Left lung (tissue), 10 donors: ENCODE results near the gene ALDH3A1. TPM values are rescaled to one million over a fixed set of nuclear protein-coding genes. Genes with fewer than 3 reads are reported as not detected.

ENCODE experiments used
- ATAC-seq: fragments of 200-7000 bp; cut with Tn5 transposase; one replicate; pipeline ENCODE4 v1.9.1; 2020; ENCODE audit warnings: moderate library complexity
- DNase-seq, 4 donors: peaks; one replicate each; pipeline ENCODE4 v3.0.0-alpha.2; 2013 to 2020
- H3K27ac ChIP-seq, 2 donors: fragments of 200-600 bp; sonication (generic) in 1 of 2; one replicate each; pipeline versions ENCODE4 v1.5.0 to v1.8.0; 2020 to 2021
- H3K27me3 ChIP-seq, 2 donors: fragments of 200-600 bp; sonication (generic) in 1 of 2; one replicate each; pipeline versions ENCODE4 v1.5.0 to v1.8.0; 2020 to 2021
- H3K36me3 ChIP-seq, 2 donors: fragments of 200-600 bp; sonication (generic) in 1 of 2; one replicate each; pipeline versions ENCODE4 v1.5.0 to v1.8.0; 2020 to 2021
- H3K4me1 ChIP-seq, 2 donors: fragments of 200-600 bp; one replicate each; pipeline ENCODE4 v1.8.0; 2021
- H3K4me3 ChIP-seq, 2 donors: fragments of 200-600 bp; sonication (generic) in 1 of 2; one replicate each; pipeline versions ENCODE4 v1.5.0 to v1.8.0; 2020 to 2021; ENCODE audit warnings: mild to moderate bottlenecking in 1 of 2
- H3K9me3 ChIP-seq, 2 donors: fragments of 200-600 bp; sonication (generic) in 1 of 2; one replicate each; pipeline versions ENCODE4 v1.5.0 to v1.8.0; 2020 to 2021
- CTCF ChIP-seq, 2 donors: fragments of 200-600 bp; sonication (generic) in 1 of 2; IDR thresholded peaks; one replicate each; pipeline versions ENCODE4 v1.5.0 to v1.8.0; 2021; ENCODE audit warnings: antibody characterized with exemption in 2 of 2
- intact Hi-C, 2 donors: fragments of 100-400 bp; cut with DNase I; formaldehyde crosslinking; loops; one replicate each; pipeline versions ENCODE4 v1.11.2 to v1.14.2; 2022
- polyA plus RNA-seq, 6 donors: library from polyadenylated mRNA; unstranded; fragments of 120-200 nt; gene quantifications; one replicate each; pipeline ENCODE4 v1.2.1, GENCODE V29; 2013; ENCODE audit not compliant: insufficient read length in 6 of 6
- total RNA-seq, 2 donors: library from RNA; stranded (reverse); fragmentation: NEBNext Ultra II Directional; extraction: Animal tissue kit (Norgen Biotek cat#: 25700); gene quantifications; one replicate each; pipeline ENCODE4 v1.2.1, GENCODE V29; 2021
- donor health status: DM: no; HTN: yes; CAD: no.
- donor health status: DM: no; HTN: no; CAD: no.

Gene ALDH3A1
- total and polyA plus RNA-seq, 8 donors = 0.41 to 4.7 (median 0.68) TPM

DNA sequence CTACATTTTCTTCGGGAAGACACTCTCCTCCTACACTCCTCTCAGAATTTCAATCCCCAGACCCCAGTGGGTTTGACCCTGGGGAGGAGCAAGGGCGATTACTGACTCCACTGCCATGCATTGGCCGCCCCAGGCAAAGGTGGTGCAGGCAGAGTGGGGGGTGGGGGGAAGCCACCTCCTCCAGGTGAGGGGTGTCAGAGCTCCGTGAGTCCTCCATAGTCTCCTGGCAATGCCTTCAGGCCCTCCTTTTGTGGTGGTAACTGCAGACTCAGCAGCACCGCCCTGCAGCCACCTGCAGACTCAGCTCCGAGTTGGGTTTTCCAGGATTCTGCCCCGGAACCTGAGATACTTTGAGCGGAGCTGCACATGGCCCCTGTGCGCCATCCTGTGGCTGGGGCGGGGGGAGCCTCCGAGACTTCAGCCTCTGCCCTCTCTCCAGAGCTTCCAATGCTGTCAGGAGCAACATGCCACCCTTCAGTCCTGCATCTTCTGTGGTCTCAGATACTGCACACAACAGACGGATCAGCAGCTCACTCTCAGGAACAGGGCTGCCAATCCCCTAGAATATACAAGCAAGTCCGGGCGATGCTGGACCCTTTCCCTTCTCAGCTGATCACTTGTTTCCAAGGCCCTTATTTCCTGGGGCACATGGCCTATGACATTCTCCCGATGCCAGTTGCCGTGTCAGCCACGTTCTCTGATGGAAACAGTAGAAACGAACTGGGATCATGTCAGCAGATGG lies 29.3 kb downstream of the ALDH3A1 start:
- Histone ChIP-seq H3K27ac (no peak overlapping the region), H3K27me3 (no peaks in the 10 kb centered on the region), H3K36me3 (no peaks in the 10 kb centered on the region), H3K4me1 (peaks cover 3 to 5% of the 10 kb centered on the region in 2 donors), H3K4me3 (no peak overlapping the region), H3K9me3 (no peaks in the 10 kb centered on the region)
- ATAC-seq (peak; percentile 7), DNase-seq (peak in 2 of 4 donors; percentile 28 to 50)
- TF ChIP-seq CTCF (IDR thresholded peaks at IDR 0.05) = no peak
- intact Hi-C loops = no loop called here

- intact Hi-C loops = no loop called here
- no peaks in the 10 kb centered on the region for H3K27me3 ChIP-seq
- H3K9me3 ChIP-seq = no peaks in the 10 kb centered on the region
- no peak overlapping the region for H3K4me3 ChIP-seq
- peaks cover 3 to 5% of the 10 kb centered on the region in 2 donors for H3K4me1 ChIP-seq
- no peak for TF ChIP-seq CTCF (IDR thresholded peaks at IDR 0.05)
- no peak for ATAC-seq
- DNase-seq = no peak
- no peak overlapping the region for H3K27ac ChIP-seq
- H3K36me3 ChIP-seq = no peaks in the 10 kb centered on the region
Observed at GRCh38 chr17:19718041-19718612, 30.0 kb downstream of the ALDH3A1 start.

GRCh38 chr17:19717411-19717908 lies 30.6 kb downstream of the ALDH3A1 start:
- Histone ChIP-seq H3K36me3 (no peaks in the 10 kb centered on the region), H3K9me3 (no peaks in the 10 kb centered on the region), H3K27me3 (no peaks in the 10 kb centered on the region), H3K4me1 (peaks cover 3 to 5% of the 10 kb centered on the region in 2 donors), H3K4me3 (no peak overlapping the region), H3K27ac (no peak overlapping the region)
- DNase-seq (peak in 1 of 4 donors; percentile 49), ATAC-seq (no peak)
- intact Hi-C loops = no loop called here
- no peak for TF ChIP-seq CTCF (IDR thresholded peaks at IDR 0.05)

DNA sequence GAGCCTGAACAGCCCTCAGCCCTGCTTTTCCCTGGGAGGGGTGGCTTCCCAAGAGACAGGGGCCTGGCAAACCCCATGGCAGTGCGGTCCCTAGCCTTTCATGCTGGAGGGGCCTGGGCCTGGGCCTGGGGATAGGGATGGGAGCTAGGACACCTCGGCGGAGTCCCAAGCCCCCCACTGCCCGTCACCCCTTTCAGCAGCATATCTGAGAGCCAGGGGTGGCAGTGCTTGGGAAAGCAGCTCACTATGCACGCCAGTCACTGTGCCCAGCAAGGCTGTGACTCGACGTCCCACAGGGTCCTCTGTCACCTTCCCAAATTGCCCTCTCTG lies 31.1 kb downstream of the ALDH3A1 start:
- H3K4me3 ChIP-seq = no peak overlapping the region
- H3K36me3 ChIP-seq = no peaks in the 10 kb centered on the region
- DNase-seq (no peak), ATAC-seq (no peak)
- intact Hi-C loops = no loop called here
- no peak for TF ChIP-seq CTCF (IDR thresholded peaks at IDR 0.05)
- no peak overlapping the region for H3K27ac ChIP-seq
- H3K4me1 ChIP-seq = peaks cover 3 to 5% of the 10 kb centered on the region in 2 donors
- no peaks in the 10 kb centered on the region for H3K9me3 ChIP-seq
- H3K27me3 ChIP-seq = no peaks in the 10 kb centered on the region
